ENCODE data around the gene UGT1A1.

- TF ChIP-seq CTCF (IDR thresholded peaks at IDR 0.05; ENCODE audit: insufficient read depth, low read length) (no peak), REST (IDR thresholded peaks at IDR 0.05; ENCODE audit: insufficient replicate concordance, low read depth) (no peak), POLR2AphosphoS5 (IDR thresholded peaks at IDR 0.05; ENCODE audit: low read depth) (no peak)
Measured at GRCh38 chr2:233766416-233766815, 6.3 kb downstream of the UGT1A1 start.
